H9 (cell line): Measurements from ENCODE around the gene UHRF1. TPM values are rescaled to one million over a fixed set of nuclear protein-coding genes. Genes with fewer than 3 reads are reported as not detected.

Experiments
- DNase-seq: peaks from one replicate; pipeline ENCODE4 v3.0.0-alpha.2; 2017
- H2AFZ ChIP-seq: one replicate; pipeline ENCODE4 v1.6.1; 2013; ENCODE audit warnings: mild to moderate bottlenecking, low read length, control low read depth, moderate library complexity
- H2AK5ac ChIP-seq: 2 replicates; pipeline ENCODE4 v1.6.1; 2013; ENCODE audit warnings: low read length, control low read depth, mixed read lengths; ENCODE audit not compliant: insufficient read length
- H2BK120ac ChIP-seq: one replicate; pipeline ENCODE4 v1.6.1; 2013; ENCODE audit warnings: low read depth, mild to moderate bottlenecking, low read length, control low read depth, inconsistent platforms; ENCODE audit not compliant: poor library complexity, severe bottlenecking
- H2BK12ac ChIP-seq: 2 replicates; pipeline ENCODE4 v1.6.1; 2013; ENCODE audit warnings: low read length, control low read depth, mixed read lengths, low read depth; ENCODE audit not compliant: insufficient read length
- H2BK15ac ChIP-seq: 2 replicates; pipeline ENCODE4 v1.6.1; 2013; ENCODE audit warnings: low read depth, low read length, control low read depth
- H2BK20ac ChIP-seq: one replicate; pipeline ENCODE4 v1.6.1; 2013; ENCODE audit warnings: low read depth, mild to moderate bottlenecking, low read length, control low read depth, inconsistent platforms; ENCODE audit not compliant: poor library complexity, severe bottlenecking
- H2BK5ac ChIP-seq: 2 replicates; pipeline ENCODE4 v1.6.1; 2013; ENCODE audit warnings: low read length, control low read depth, mixed read lengths; ENCODE audit not compliant: insufficient read length
- H3K14ac ChIP-seq: 2 replicates; pipeline ENCODE4 v1.6.1; 2013; ENCODE audit warnings: low read length, control low read depth; ENCODE audit not compliant: insufficient read depth
- H3K18ac ChIP-seq: 2 replicates; pipeline ENCODE4 v1.6.1; 2013; ENCODE audit warnings: low read depth, mild to moderate bottlenecking, mixed read lengths, low read length, control low read depth; ENCODE audit not compliant: insufficient read length
- H3K23ac ChIP-seq: 2 replicates; pipeline ENCODE4 v1.6.1; 2013; ENCODE audit warnings: low read length, control low read depth, mixed read lengths, low read depth; ENCODE audit not compliant: insufficient read length
- H3K23me2 ChIP-seq: 2 replicates; pipeline ENCODE4 v1.6.1; 2013; ENCODE audit warnings: low read depth, mild to moderate bottlenecking, mixed read lengths, low read length, control low read depth; ENCODE audit not compliant: insufficient read length, poor library complexity, severe bottlenecking
- H3K27ac ChIP-seq: 2 replicates; pipeline ENCODE4 v1.5.1; 2013; ENCODE audit warnings: low read length, control low read depth, mixed read lengths, low read depth; ENCODE audit not compliant: insufficient read length
- H3K27me3 ChIP-seq: 2 replicates; pipeline ENCODE4 v1.6.1; 2013; ENCODE audit warnings: low read length, control low read depth, inconsistent platforms; ENCODE audit not compliant: insufficient read depth
- H3K4ac ChIP-seq: 2 replicates; pipeline ENCODE4 v1.6.1; 2013; ENCODE audit warnings: low read depth, mild to moderate bottlenecking, control low read depth, inconsistent platforms, low read length, moderate library complexity
- H3K4me1 ChIP-seq: 2 replicates; pipeline ENCODE4 v1.6.1; 2013; ENCODE audit warnings: low read length, control low read depth, inconsistent platforms; ENCODE audit not compliant: insufficient read depth
- H3K4me2 ChIP-seq: 2 replicates; pipeline ENCODE4 v1.6.1; 2013; ENCODE audit warnings: low read length, control low read depth, mixed read lengths; ENCODE audit not compliant: insufficient read length, insufficient read depth
- H3K56ac ChIP-seq: 2 replicates; pipeline ENCODE4 v1.6.1; 2013; ENCODE audit warnings: low read depth, mild to moderate bottlenecking, mixed read lengths, low read length, control low read depth; ENCODE audit not compliant: insufficient read length
- H3K79me1 ChIP-seq: 2 replicates; pipeline ENCODE4 v1.6.1; 2013; ENCODE audit warnings: low read depth, mild to moderate bottlenecking, moderate library complexity, low read length, control low read depth, inconsistent platforms; ENCODE audit not compliant: insufficient read depth, poor library complexity, severe bottlenecking
- H3K79me2 ChIP-seq: 2 replicates; pipeline ENCODE4 v1.6.1; 2013; ENCODE audit warnings: low read length, control low read depth, inconsistent platforms; ENCODE audit not compliant: insufficient read depth
- H3K9ac ChIP-seq: 2 replicates; pipeline ENCODE4 v1.6.1; 2013; ENCODE audit warnings: low read length, control low read depth, mixed read lengths; ENCODE audit not compliant: insufficient read length; ENCODE audit errors: extremely low read depth
- H3K9me3 ChIP-seq: one replicate; pipeline ENCODE4 v1.6.1; 2013; ENCODE audit warnings: low read depth, low read length, inconsistent platforms; ENCODE audit not compliant: control insufficient read depth
- H3T11ph ChIP-seq: one replicate; pipeline ENCODE4 v1.6.1; 2013; ENCODE audit warnings: mild to moderate bottlenecking, low read length, control low read depth, inconsistent platforms
- H4K20me1 ChIP-seq: one replicate; pipeline ENCODE4 v1.6.1; 2013; ENCODE audit not compliant: control insufficient read depth, insufficient read length, insufficient read depth
- H4K5ac ChIP-seq: 2 replicates; pipeline ENCODE4 v1.6.1; 2013; ENCODE audit warnings: low read depth, mild to moderate bottlenecking, mixed read lengths, low read length, control low read depth; ENCODE audit not compliant: insufficient read length
- H4K8ac ChIP-seq: replicated peaks from 2 replicates; pipeline ENCODE4 v1.6.1; 2013; ENCODE audit warnings: low read length, control low read depth, mixed read lengths, low read depth; ENCODE audit not compliant: insufficient read length
- H4K91ac ChIP-seq: 2 replicates; pipeline ENCODE4 v1.6.1; 2013; ENCODE audit warnings: low read depth, mild to moderate bottlenecking, moderate library complexity, mixed read lengths, low read length, control low read depth; ENCODE audit not compliant: insufficient read length
- H3K27ac Mint-ChIP-seq, 3 experiments: 2 replicates in 2 of 3; 3 replicates in 1 of 3; pipeline ENCODE4 v1.8.0; 2020 to 2021; ENCODE audit warnings: mixed read lengths in 3 of 3, mild to moderate bottlenecking in 1 of 3, moderate library complexity in 1 of 3
- H3K27me3 Mint-ChIP-seq: 2 replicates; pipeline ENCODE4 v1.8.0; 2021; ENCODE audit warnings: low read depth, mild to moderate bottlenecking, moderate library complexity, mixed read lengths
- H3K36me3 Mint-ChIP-seq, 3 experiments: 2 replicates in 2 of 3; 3 replicates in 1 of 3; pipeline ENCODE4 v1.8.0; 2020 to 2021; ENCODE audit warnings: low read depth in 3 of 3, mixed read lengths in 3 of 3; ENCODE audit not compliant: insufficient read depth in 1 of 3
- H3K4me1 Mint-ChIP-seq, 2 experiments: 2 replicates each; pipeline ENCODE4 v1.8.0; 2020; ENCODE audit warnings: mixed read lengths in 2 of 2
- H3K4me3 Mint-ChIP-seq, 2 experiments: 2 replicates in 1 of 2; 3 replicates in 1 of 2; pipeline ENCODE4 v1.8.0; 2020 to 2021; ENCODE audit warnings: mild to moderate bottlenecking in 2 of 2, mixed read lengths in 2 of 2, moderate library complexity in 1 of 2
- H3K9me3 Mint-ChIP-seq, 2 experiments: 2 replicates in 1 of 2; 3 replicates in 1 of 2; pipeline ENCODE4 v1.8.0; 2020; ENCODE audit warnings: mild to moderate bottlenecking in 2 of 2, mixed read lengths in 2 of 2, moderate library complexity in 1 of 2
- CTCF ChIP-seq: fragments of 200-600 bp; sonication (generic); conservative IDR thresholded peaks from 3 replicates; pipeline ENCODE4 v1.8.0; 2021; ENCODE audit warnings: antibody characterized with exemption, mild to moderate bottlenecking
- WGBS: extraction: QIAGEN DNeasy Blood & Tissue Kit; methylation state at CpG from one replicate; pipeline ENCODE4 v1.1.7; 2013; ENCODE audit warnings: missing lambda C conversion rate, low lambda C conversion rate, mixed read lengths; ENCODE audit not compliant: insufficient read length; ENCODE audit errors: extremely low coverage; 5-methylcytosine and 5-hydroxymethylcytosine counted together
- total RNA-seq: library from RNA; stranded (reverse); gene quantifications from 2 replicates; pipeline ENCODE4 v1.2.1, GENCODE V29; 2021

UHRF1 gene
- total RNA-seq, 1 experiment from 2014 or later = 106 TPM

GRCh38 chr19:5002143-5002542, 92.8 kb downstream of the UHRF1 start:
- WGBS = no CpG with 5 or more reads among the region's 4 CpGs
- Histone ChIP-seq H4K8ac (no peak overlapping the region), H4K91ac (no peak overlapping the region), H3K4me2 (no peak overlapping the region), H4K20me1 (no peaks in the 10 kb centered on the region), H3K79me1 (peaks cover 2% of the 10 kb centered on the region), H2BK5ac (no peak overlapping the region), H3K56ac (no peak overlapping the region), H3K23ac (no peak overlapping the region), H3K27me3 (no peaks in the 10 kb centered on the region), H3T11ph (no peak overlapping the region), H3K14ac (no peak overlapping the region), H2AK5ac (no peak overlapping the region), H2BK12ac (no peak overlapping the region), H2AFZ (no peak overlapping the region), H3K18ac (no peak overlapping the region), H3K79me2 (peaks cover 3% of the 10 kb centered on the region; the same call in 1 of the 2 replicates), H3K4me1 (no peaks in the 10 kb centered on the region), H2BK15ac (no peak overlapping the region), H3K23me2 (no peaks in the 10 kb centered on the region), H3K4ac (no peak overlapping the region), H3K9me3 (no peaks in the 10 kb centered on the region), H3K9ac (no peak overlapping the region), H2BK120ac (no peak overlapping the region), H4K5ac (no peak overlapping the region), H2BK20ac (no peak overlapping the region), H3K27ac (no peak overlapping the region)
- H3K4me3 Mint-ChIP-seq = no peak overlapping the region
- H3K4me1 Mint-ChIP-seq = peaks cover 3 to 18% of the 10 kb centered on the region in 2 experiments
- no peaks in the 10 kb centered on the region for H3K27me3 Mint-ChIP-seq
- H3K27ac Mint-ChIP-seq = peak overlapping the region; percentile 22 to 26 (median 23); a peak in 2 of 7 replicates
- H3K9me3 Mint-ChIP-seq = no peaks in the 10 kb centered on the region; a peak in 3 of 5 replicates
- no peak for DNase-seq
- peaks cover 3 to 9% (median 4%) of the 10 kb centered on the region in 3 experiments; a peak in 5 of 7 replicates for H3K36me3 Mint-ChIP-seq
- no peak for TF ChIP-seq CTCF
